Neutrophil (primary cell): ENCODE results near the gene ZFAND3.
A peak's percentile ranks its signal among the peaks of the same experiment; 100 is the strongest.

ENCODE experiments used
- H3K27ac ChIP-seq: fragments of 200-600 bp; sonication (generic); 2 replicates; pipeline ENCODE4 v1.5.1; 2016; ENCODE audit warnings: mild to moderate bottlenecking, moderate library complexity
- H3K27me3 ChIP-seq: fragments of 200-600 bp; sonication (generic); 2 replicates; pipeline ENCODE4 v1.6.0; 2016; ENCODE audit warnings: mild to moderate bottlenecking
- H3K36me3 ChIP-seq: fragments of 200-600 bp; sonication (generic); 2 replicates; pipeline ENCODE4 v1.5.1; 2017
- H3K4me1 ChIP-seq, 2 experiments: fragments of 200-600 bp in 1 of 2; sonication (generic) in 1 of 2; 1 replicate in 1 of 2; 2 replicates in 1 of 2; pipeline versions ENCODE4 v1.5.1 to v1.6.1; 2013 to 2016; ENCODE audit warnings: low read depth in 1 of 2, low read length in 1 of 2, mild to moderate bottlenecking in 1 of 2, moderate library complexity in 1 of 2; ENCODE audit not compliant: control insufficient read depth in 1 of 2, insufficient read depth in 1 of 2
- H3K4me3 ChIP-seq, 2 experiments: fragments of 200-600 bp in 1 of 2; sonication (generic) in 1 of 2; 1 replicate in 1 of 2; 2 replicates in 1 of 2; pipeline ENCODE4 v1.5.1; 2013 to 2016; ENCODE audit warnings: low read depth in 1 of 2, low read length in 1 of 2, mild to moderate bottlenecking in 1 of 2, moderate library complexity in 1 of 2
- H3K9me3 ChIP-seq: fragments of 200-600 bp; sonication (generic); 2 replicates; pipeline ENCODE4 v1.5.1; 2016
- TF ChIP-seq, protein P1 (sequence below): fragments of 200-600 bp; sonication (generic); IDR thresholded peaks from 2 replicates; pipeline ENCODE4 v1.5.1; 2016; ENCODE audit warnings: antibody characterized with exemption

ZFAND3 gene

GRCh38 chr6:38155144-38155543 lies 335.6 kb downstream of the ZFAND3 start:
- peaks cover 15 to 22% of the 10 kb centered on the region in 2 experiments for H3K4me1 ChIP-seq
- no peaks in the 10 kb centered on the region for H3K27me3 ChIP-seq
- no peaks in the 10 kb centered on the region for H3K9me3 ChIP-seq
- H3K4me3 ChIP-seq: no peak overlapping the region
- peak overlapping the region; percentile 79 for H3K27ac ChIP-seq
- TF ChIP-seq, protein P1, sequence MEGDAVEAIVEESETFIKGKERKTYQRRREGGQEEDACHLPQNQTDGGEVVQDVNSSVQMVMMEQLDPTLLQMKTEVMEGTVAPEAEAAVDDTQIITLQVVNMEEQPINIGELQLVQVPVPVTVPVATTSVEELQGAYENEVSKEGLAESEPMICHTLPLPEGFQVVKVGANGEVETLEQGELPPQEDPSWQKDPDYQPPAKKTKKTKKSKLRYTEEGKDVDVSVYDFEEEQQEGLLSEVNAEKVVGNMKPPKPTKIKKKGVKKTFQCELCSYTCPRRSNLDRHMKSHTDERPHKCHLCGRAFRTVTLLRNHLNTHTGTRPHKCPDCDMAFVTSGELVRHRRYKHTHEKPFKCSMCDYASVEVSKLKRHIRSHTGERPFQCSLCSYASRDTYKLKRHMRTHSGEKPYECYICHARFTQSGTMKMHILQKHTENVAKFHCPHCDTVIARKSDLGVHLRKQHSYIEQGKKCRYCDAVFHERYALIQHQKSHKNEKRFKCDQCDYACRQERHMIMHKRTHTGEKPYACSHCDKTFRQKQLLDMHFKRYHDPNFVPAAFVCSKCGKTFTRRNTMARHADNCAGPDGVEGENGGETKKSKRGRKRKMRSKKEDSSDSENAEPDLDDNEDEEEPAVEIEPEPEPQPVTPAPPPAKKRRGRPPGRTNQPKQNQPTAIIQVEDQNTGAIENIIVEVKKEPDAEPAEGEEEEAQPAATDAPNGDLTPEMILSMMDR: no peak
- H3K36me3 ChIP-seq: peaks cover 41% of the 10 kb centered on the region

DNA sequence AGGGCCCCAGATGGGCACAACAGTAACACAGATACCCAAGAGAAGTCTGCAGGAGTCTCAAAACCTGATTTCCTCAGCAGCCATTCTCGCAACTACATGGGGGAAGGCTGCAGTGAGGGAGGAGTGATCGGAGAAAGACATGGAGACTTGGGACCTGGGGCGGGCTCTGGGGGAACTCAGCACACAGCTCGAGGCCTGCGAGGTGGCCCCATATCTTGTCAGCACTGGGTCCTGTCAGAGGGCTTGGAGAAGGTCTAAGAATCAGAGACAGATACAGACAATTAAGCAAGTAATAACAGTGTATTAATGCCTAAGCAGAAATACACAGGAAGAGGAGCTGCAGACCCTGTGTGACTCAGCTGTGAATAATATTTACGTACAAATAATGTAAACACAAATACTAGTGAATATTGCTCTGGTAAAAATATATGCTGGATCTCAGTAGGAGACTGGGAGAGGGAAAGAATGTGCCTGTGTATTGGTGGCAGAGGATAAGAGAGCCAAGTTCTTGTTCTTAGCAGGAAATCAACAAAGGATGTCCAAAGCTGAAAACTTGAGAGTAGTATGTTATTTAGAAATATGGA lies 336.2 kb downstream of the ZFAND3 start:
- TF ChIP-seq, protein P1: no peak
- Histone ChIP-seq H3K4me1 (peaks cover 15 to 22% of the 10 kb centered on the region in 2 experiments), H3K27me3 (no peaks in the 10 kb centered on the region), H3K9me3 (no peaks in the 10 kb centered on the region), H3K36me3 (peaks cover 41% of the 10 kb centered on the region), H3K27ac (peak overlapping the region; percentile 79), H3K4me3 (no peak overlapping the region)

DNA sequence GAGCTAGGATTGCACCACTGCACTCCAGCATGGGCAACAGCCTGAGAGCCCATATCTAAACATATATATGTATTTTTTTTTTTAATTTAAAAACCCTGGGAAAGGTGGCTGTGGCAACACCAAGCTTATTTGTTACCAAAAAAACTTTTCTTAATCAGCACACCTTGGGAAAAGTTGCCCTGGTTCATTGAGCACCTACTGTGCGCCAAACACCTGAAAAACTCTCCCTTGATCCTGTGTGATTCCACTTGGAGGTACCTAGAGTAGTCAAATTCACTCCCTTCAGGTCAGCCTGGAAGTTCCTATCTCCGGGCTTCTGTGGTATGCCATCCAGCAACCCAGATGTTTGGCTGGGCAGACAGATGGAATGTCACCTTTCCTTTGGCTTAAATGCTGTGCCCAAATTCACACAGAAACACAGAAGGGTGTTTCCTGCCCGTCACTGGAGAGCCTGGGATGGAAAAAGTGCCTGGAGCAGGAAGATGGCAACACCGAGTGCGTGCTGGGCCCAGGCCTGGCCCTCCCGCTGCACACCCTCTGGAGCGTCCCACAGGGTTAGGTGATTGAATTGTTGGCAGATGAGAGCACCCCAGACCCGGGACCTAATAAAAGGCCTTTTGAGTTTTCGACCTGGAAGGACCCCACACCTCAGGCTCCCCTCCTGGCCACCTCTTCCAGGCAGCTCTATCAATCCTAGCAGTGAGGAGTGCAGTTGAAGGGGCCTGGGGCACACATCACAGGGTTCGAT lies 337.5 kb downstream of the ZFAND3 start:
- Histone ChIP-seq H3K4me1 (peaks cover 15 to 22% of the 10 kb centered on the region in 2 experiments), H3K36me3 (peaks cover 28% of the 10 kb centered on the region), H3K4me3 (no peak overlapping the region), H3K27me3 (no peaks in the 10 kb centered on the region), H3K9me3 (no peaks in the 10 kb centered on the region), H3K27ac (no peak overlapping the region)
- TF ChIP-seq, protein P1: no peak

GRCh38 chr6:38157905-38158304 lies 338.4 kb downstream of the ZFAND3 start:
- Histone ChIP-seq H3K9me3 (no peaks in the 10 kb centered on the region), H3K4me3 (no peak overlapping the region), H3K36me3 (peaks cover 19% of the 10 kb centered on the region), H3K4me1 (peaks cover 15 to 22% of the 10 kb centered on the region in 2 experiments), H3K27me3 (no peaks in the 10 kb centered on the region), H3K27ac (no peak overlapping the region)
- TF ChIP-seq, protein P1: no peak

GRCh38 chr6:38158762-38159350 lies 339.3 kb downstream of the ZFAND3 start:
- TF ChIP-seq, protein P1: no peak
- Histone ChIP-seq H3K27ac (no peak overlapping the region), H3K36me3 (peaks cover 9% of the 10 kb centered on the region), H3K9me3 (no peaks in the 10 kb centered on the region), H3K27me3 (no peaks in the 10 kb centered on the region), H3K4me1 (peaks cover 15 to 21% of the 10 kb centered on the region in 2 experiments), H3K4me3 (no peak overlapping the region)
